Measurements from ENCODE around the gene ADGRE1.
"Not testable (repeated sequence)": the region's sequence is repeated elsewhere in the genome, so short reads cannot be mapped to it uniquely, and the experiment has no call there.

Gene ADGRE1

GRCh38 chr19:6887316-6887715, at the start of gene ADGRE1:
TSS of gene ADGRE1 (plus strand) at chr19:6887579. CDS start at chr19:6887609, 30 bp downstream.
- no peak for DNase-seq

GRCh38 chr19:6838062-6838655, 49.2 kb upstream of the ADGRE1 start:
- no peak for DNase-seq

- DNase-seq, result no peak
These were observed 44.3 kb upstream of the ADGRE1 start for GRCh38 chr19:6842871-6843607.

GRCh38 chr19:6847828-6848200, 39.6 kb upstream of the ADGRE1 start:
- DNase-seq, result no peak

GRCh38 chr19:6848986-6849385, 38.4 kb upstream of the ADGRE1 start:
- DNase-seq, result no peak

- DNase-seq, result no peak
These were observed 37.5 kb upstream of the ADGRE1 start for GRCh38 chr19:6849876-6850275.

GRCh38 chr19:6851359-6851758, 36.0 kb upstream of the ADGRE1 start:
- no peak for DNase-seq

- DNase-seq, result no peak
These were observed 35.4 kb upstream of the ADGRE1 start for GRCh38 chr19:6852001-6852400.

- no peak for DNase-seq
These were observed 33.5 kb upstream of the ADGRE1 start for GRCh38 chr19:6853868-6854267.

- no peak for DNase-seq
These were observed 32.6 kb upstream of the ADGRE1 start for GRCh38 chr19:6854758-6855157.

- DNase-seq, result no peak
These were observed 30.5 kb upstream of the ADGRE1 start for GRCh38 chr19:6856749-6857372.

GRCh38 chr19:6861683-6862286, 25.6 kb upstream of the ADGRE1 start:
- no peak for DNase-seq

GRCh38 chr19:6862673-6863078, 24.7 kb upstream of the ADGRE1 start:
- peak; percentile 1 to 27 (median 11) for DNase-seq

GRCh38 chr19:6864325-6864940, 22.9 kb upstream of the ADGRE1 start:
- no peak for DNase-seq

- DNase-seq, result no peak
These were observed 21.5 kb upstream of the ADGRE1 start for GRCh38 chr19:6865849-6866248.

GRCh38 chr19:6866741-6867151, 20.6 kb upstream of the ADGRE1 start:
- DNase-seq, result no peak

GRCh38 chr19:6868351-6868750, 19.0 kb upstream of the ADGRE1 start:
- no peak for DNase-seq

GRCh38 chr19:6869151-6869882, 18.1 kb upstream of the ADGRE1 start:
- not testable (repeated sequence) for DNase-seq

GRCh38 chr19:6873708-6874431, 13.5 kb upstream of the ADGRE1 start:
- DNase-seq, result no peak

- no peak for DNase-seq
These were observed 12.2 kb upstream of the ADGRE1 start for GRCh38 chr19:6875218-6875617.

GRCh38 chr19:6876748-6877147, 10.6 kb upstream of the ADGRE1 start:
- DNase-seq, result no peak

- DNase-seq, result no peak
These were observed 9.6 kb upstream of the ADGRE1 start for GRCh38 chr19:6877766-6878165.

Measured in NCI-H1417 (cell line).